HG03457 (cell line): Measurements from ENCODE around the gene CD81.

Source experiments
- ATAC-seq: cut with Tn5 transposase; IDR thresholded peaks from one replicate; pipeline ENCODE4 v1.9.1; 2021; ENCODE audit warnings: moderate number of reproducible peaks; ENCODE audit not compliant: unreplicated experiment

The CD81 gene

GRCh38 chr11:2400762-2401435, 23.8 kb downstream of the CD81 start:
- ATAC-seq: no peak

GRCh38 chr11:2401436-2401984, 24.4 kb downstream of the CD81 start:
- ATAC-seq: no peak

- no peak for ATAC-seq
These were observed 25.0 kb downstream of the CD81 start for GRCh38 chr11:2402106-2402505.

GRCh38 chr11:2402890-2403645, 26.0 kb downstream of the CD81 start:
- ATAC-seq: no peak

GRCh38 chr11:2404735-2405196, 27.7 kb downstream of the CD81 start:
- ATAC-seq: no peak

- ATAC-seq: no peak
These were observed 29.3 kb downstream of the CD81 start for GRCh38 chr11:2406451-2406850.

- no peak for ATAC-seq
These were observed 29.8 kb downstream of the CD81 start for GRCh38 chr11:2406878-2407410.

GRCh38 chr11:2408671-2409070, 31.6 kb downstream of the CD81 start:
- no peak for ATAC-seq

GRCh38 chr11:2409126-2409525, 32.0 kb downstream of the CD81 start:
- no peak for ATAC-seq

- no peak for ATAC-seq
These were observed 32.7 kb downstream of the CD81 start for GRCh38 chr11:2409611-2410468.

GRCh38 chr11:2410616-2411015, 33.5 kb downstream of the CD81 start:
- no peak for ATAC-seq

- no peak for ATAC-seq
These were observed 34.6 kb downstream of the CD81 start for GRCh38 chr11:2411446-2412305.

GRCh38 chr11:2412323-2412722, 35.2 kb downstream of the CD81 start:
- no peak for ATAC-seq

- ATAC-seq: no peak
These were observed 36.9 kb downstream of the CD81 start for GRCh38 chr11:2413742-2414579.

GRCh38 chr11:2414616-2415015, 37.5 kb downstream of the CD81 start:
- ATAC-seq: no peak

- no peak for ATAC-seq
These were observed 38.1 kb downstream of the CD81 start for GRCh38 chr11:2415171-2415570.

- ATAC-seq: no peak
These were observed 38.7 kb downstream of the CD81 start for GRCh38 chr11:2415601-2416380.

GRCh38 chr11:2416765-2417164, 39.7 kb downstream of the CD81 start:
- ATAC-seq: no peak
